HepG2 (cell line): ENCODE results near the gene ICAM5. TPM values are rescaled to one million over a fixed set of nuclear protein-coding genes. Genes with fewer than 3 reads are reported as not detected.

ENCODE experiments used
- AFF4 ChIP-seq: sonication (generic); formaldehyde crosslinking; IDR thresholded peaks from 2 replicates; pipeline ENCODE4 v1.4.0; 2020; ENCODE audit warnings: missing genetic modification reagents
- AGO1 ChIP-seq: fragments of 200-400 bp; formaldehyde crosslinking; IDR thresholded peaks from 2 replicates; pipeline ENCODE4 v1.6.1; 2017; ENCODE audit warnings: mild to moderate bottlenecking, low read depth, low read length, moderate library complexity; ENCODE audit not compliant: poor library complexity, severe bottlenecking
- EZH2 ChIP-seq: conservative IDR thresholded peaks from 2 replicates; pipeline ENCODE4 v1.6.1; 2012; ENCODE audit warnings: mild to moderate bottlenecking, low read depth, low read length, moderate library complexity
- HDAC1 ChIP-seq: sonication (generic); formaldehyde crosslinking; IDR thresholded peaks from 2 replicates; pipeline ENCODE4 v1.5.1; 2020; ENCODE audit warnings: mild to moderate bottlenecking, missing genetic modification reagents
- IRF9 ChIP-seq: sonication (generic); formaldehyde crosslinking; IDR thresholded peaks from 2 replicates; pipeline ENCODE4 v1.8.0; 2022; ENCODE audit warnings: missing genetic modification reagents, mild to moderate bottlenecking, borderline replicate concordance
- NFKBIZ ChIP-seq: IDR thresholded peaks from 2 replicates; pipeline ENCODE4 v1.6.1; 2018; ENCODE audit warnings: missing genetic modification reagents, missing compliant biosample characterization
- PCBP1 ChIP-seq: fragments of 200-400 bp; formaldehyde crosslinking; IDR thresholded peaks from 2 replicates; pipeline ENCODE4 v1.6.1; 2017; ENCODE audit warnings: mild to moderate bottlenecking, low read depth, low read length, borderline replicate concordance
- PTBP1 ChIP-seq: fragments of 200-400 bp; formaldehyde crosslinking; IDR thresholded peaks from 2 replicates; pipeline ENCODE4 v1.6.1; 2018; ENCODE audit warnings: low read length, low read depth; ENCODE audit not compliant: poor library complexity, severe bottlenecking
- SALL2 ChIP-seq: sonication (generic); formaldehyde crosslinking; IDR thresholded peaks from 2 replicates; pipeline ENCODE4 v1.8.1; 2023; ENCODE audit warnings: mild to moderate bottlenecking, missing genetic modification reagents, inconsistent platforms
- SRF ChIP-seq: IDR thresholded peaks from 2 replicates; pipeline ENCODE4 v1.6.1; 2011; ENCODE audit warnings: mild to moderate bottlenecking, low read depth, low read length, moderate library complexity
- SRSF9 ChIP-seq: fragments of 200-400 bp; formaldehyde crosslinking; IDR thresholded peaks from 2 replicates; pipeline ENCODE4 v1.6.1; 2018; ENCODE audit warnings: borderline replicate concordance, mild to moderate bottlenecking, low read depth, low read length; ENCODE audit not compliant: insufficient read depth, poor library complexity, severe bottlenecking
- TBP ChIP-seq: sonication (generic); formaldehyde crosslinking; IDR thresholded peaks from 2 replicates; pipeline ENCODE4 v1.5.0; 2020; ENCODE audit warnings: missing genetic modification reagents
- ZGPAT ChIP-seq: IDR thresholded peaks from 2 replicates; pipeline ENCODE4 v1.6.1; 2016; ENCODE audit warnings: mild to moderate bottlenecking
- ZNF138 ChIP-seq: sonication (generic); formaldehyde crosslinking; IDR thresholded peaks from 2 replicates; pipeline ENCODE4 v1.5.0; 2020; ENCODE audit warnings: mild to moderate bottlenecking, low read depth, missing genetic modification reagents
- ZNF224 ChIP-seq: sonication (generic); formaldehyde crosslinking; IDR thresholded peaks from 2 replicates; pipeline ENCODE4 v1.5.0; 2020; ENCODE audit warnings: mild to moderate bottlenecking, missing genetic modification reagents
- ZNF720 ChIP-seq: sonication (generic); formaldehyde crosslinking; IDR thresholded peaks from 2 replicates; pipeline ENCODE4 v1.4.0; 2020; ENCODE audit warnings: missing genetic modification reagents
- ZNF766 ChIP-seq: sonication (generic); formaldehyde crosslinking; IDR thresholded peaks from 2 replicates; pipeline ENCODE4 v1.5.0; 2020; ENCODE audit warnings: missing genetic modification reagents, borderline replicate concordance
- ZNF800 ChIP-seq: sonication (generic); formaldehyde crosslinking; IDR thresholded peaks from 2 replicates; pipeline ENCODE4 v1.4.0; 2020; ENCODE audit warnings: missing genetic modification reagents
- polyA plus RNA-seq, 8 experiments: library from polyadenylated mRNA; depleted of rRNA in 3 of 8; stranded (reverse) in 7 of 8; unstranded in 1 of 8; fragments of >200 nt; fragmentation: Illumina TruSeq in 4 of 8; extraction: Trizol in 4 of 8; gene quantifications; 2 replicates each; pipeline versions ENCODE4 v1.2.1 to v1.2.3, GENCODE V29; 2011 to 2016; ENCODE audit warnings: low read depth in 4 of 8, missing spikeins in 1 of 8, mixed read lengths in 1 of 8; ENCODE audit not compliant: insufficient read depth in 1 of 8
- total RNA-seq, 5 experiments: library from RNA; depleted of rRNA; stranded (reverse); fragments of >200 nt; fragmentation: Illumina TruSeq; extraction: Trizol; gene quantifications; 2 replicates each; pipeline ENCODE4 v1.2.3, GENCODE V29; 2016; ENCODE audit warnings: low read depth in 1 of 5

ICAM5 gene
- total and polyA plus RNA-seq, 2 of the 13 experiments (the other 11 are each of a cell fraction or from before 2014, with no cell fraction given) = 0.46 to 1.6 TPM

- TF ChIP-seq ZNF766 (CRISPR knock-in tag) (0 out of 2 replicates have a peak, but pooled peaks have one; percentile 66), NFKBIZ (CRISPR knock-in tag) (peak; percentile 27; the same call in 1 of the 2 replicates), IRF9 (CRISPR knock-in tag) (peak; percentile 87; the same call in 1 of the 2 replicates), SALL2 (CRISPR knock-in tag) (peak; percentile 84), PTBP1 (peak; percentile 24), AFF4 (CRISPR knock-in tag) (no peak), SRSF9 (no peak), EZH2 (no peak), ZNF224 (CRISPR knock-in tag) (0 out of 2 replicates have a peak, but pooled peaks have one; percentile 56), ZNF720 (no peak), SRF (peak; percentile 86), TBP (CRISPR knock-in tag) (no peak), ZNF138 (CRISPR knock-in tag) (peak; percentile 68; the same call in 1 of the 2 replicates), PCBP1 (no peak), ZGPAT (CRISPR knock-in tag) (peak; percentile 94; the same call in 1 of the 2 replicates), HDAC1 (CRISPR knock-in tag) (peak; percentile 99), ZNF800 (CRISPR knock-in tag) (peak; percentile 78; the same call in 1 of the 2 replicates), AGO1 (peak; percentile 74)
Measured at GRCh38 chr19:10251792-10252694, 37.7 kb upstream of the ICAM5 start, which contains the start of gene MRPL4 (continued).
